Measurements from ENCODE around the gene CDC123.
A peak's percentile ranks its signal among the peaks of the same experiment; 100 is the strongest.
"Not testable (repeated sequence)": the region's sequence is repeated elsewhere in the genome, so short reads cannot be mapped to it uniquely, and the experiment has no call there.

The CDC123 gene, protein sequence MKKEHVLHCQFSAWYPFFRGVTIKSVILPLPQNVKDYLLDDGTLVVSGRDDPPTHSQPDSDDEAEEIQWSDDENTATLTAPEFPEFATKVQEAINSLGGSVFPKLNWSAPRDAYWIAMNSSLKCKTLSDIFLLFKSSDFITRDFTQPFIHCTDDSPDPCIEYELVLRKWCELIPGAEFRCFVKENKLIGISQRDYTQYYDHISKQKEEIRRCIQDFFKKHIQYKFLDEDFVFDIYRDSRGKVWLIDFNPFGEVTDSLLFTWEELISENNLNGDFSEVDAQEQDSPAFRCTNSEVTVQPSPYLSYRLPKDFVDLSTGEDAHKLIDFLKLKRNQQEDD

DNA sequence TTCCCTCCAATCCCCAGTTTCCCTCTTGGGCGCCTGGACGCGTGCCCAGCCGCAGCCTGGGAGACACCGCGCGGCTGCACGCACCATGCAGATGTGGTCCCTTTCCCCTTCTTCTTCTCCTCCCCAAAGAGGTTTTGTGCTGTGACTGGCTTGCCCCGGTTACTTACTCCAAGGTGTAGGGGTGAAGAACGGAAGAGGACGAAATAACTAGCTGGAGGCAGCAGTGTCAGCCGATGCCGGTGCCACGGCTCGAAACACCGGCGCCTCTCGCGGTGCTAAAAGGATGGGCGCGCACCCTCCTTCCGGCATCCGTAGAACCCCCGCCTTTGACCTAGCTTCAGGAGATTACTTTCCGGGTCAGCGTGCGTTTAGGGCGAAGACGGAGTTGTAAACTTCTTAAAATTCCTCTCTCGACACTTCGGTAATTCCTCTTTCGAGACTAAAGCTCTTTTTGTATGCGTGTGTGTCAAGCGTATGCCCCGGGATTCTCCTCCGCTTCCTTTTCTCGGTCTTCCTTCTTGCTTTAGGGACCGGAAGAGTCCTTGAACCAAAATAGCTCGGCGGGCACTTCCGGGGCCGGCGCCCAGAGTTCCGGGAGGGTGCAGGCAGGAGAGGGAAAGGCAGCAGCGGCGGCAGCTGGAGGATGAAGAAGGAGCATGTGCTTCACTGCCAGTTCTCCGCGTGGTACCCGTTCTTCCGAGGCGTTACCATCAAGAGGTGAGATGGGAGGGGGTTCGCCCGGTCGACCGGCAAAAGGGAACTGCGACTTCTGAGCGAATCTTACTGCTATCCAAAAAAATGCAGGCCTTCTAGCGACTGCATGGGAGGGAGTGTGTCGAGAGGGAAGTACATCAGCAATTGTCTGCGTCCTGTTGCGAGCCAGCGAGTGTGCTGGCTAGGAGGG lies at the start of gene CDC123, which contains the start of gene NUDT5:
Gene CDC123 (plus strand): TSS at position 586 of the 904 bp plus-strand sequence. CDS start 58 bp downstream, at position 644.
Gene NUDT5 (minus strand): TSS at position 289 of the 904 bp plus-strand sequence. CDS start 9,600 bp downstream, outside the sequence.
- DNase-seq (ENCODE audit: low read depth in 2 of 2) = peak; percentile 61 to 75

DNA sequence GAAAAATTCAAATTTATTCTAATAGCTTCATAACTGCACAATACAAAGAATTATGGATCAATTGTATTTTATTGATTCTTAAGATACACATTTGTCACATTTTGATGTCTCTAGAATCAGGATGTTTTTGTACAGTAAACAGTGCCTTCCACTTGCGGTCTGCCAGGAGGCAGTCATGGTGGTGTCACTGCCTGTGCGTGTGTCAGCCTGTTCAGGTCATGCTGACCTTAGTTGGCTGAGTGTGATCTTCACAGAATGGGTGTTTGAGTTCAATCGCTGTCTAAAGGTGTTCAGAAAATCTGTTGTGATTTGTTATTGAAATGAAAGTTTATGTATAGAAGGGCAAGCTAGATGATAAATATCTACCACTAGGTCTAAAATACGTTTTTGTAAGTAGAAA lies 45.8 kb upstream of the CDC123 start:
- no peak for DNase-seq (ENCODE audit: low read depth in 2 of 2)

DNA sequence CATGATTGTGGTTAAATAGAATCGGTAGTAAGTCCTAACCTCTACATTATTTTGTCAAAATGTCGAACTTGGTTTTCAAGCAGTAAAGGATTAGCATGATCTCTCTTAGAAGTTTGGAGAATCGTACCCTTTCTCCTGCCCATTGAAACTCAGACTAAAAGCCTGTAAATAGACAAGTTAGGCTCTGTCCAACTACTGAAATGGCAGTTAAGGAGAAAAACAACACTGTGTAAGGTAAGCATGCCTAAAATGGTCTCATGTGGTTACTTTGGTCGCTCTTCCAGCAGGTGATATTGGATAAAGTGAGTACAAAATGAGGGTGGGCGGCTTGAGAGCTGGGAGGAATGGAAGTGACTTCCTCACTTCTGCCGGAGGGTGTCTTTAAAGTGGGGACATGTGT lies 41.5 kb upstream of the CDC123 start:
- DNase-seq (ENCODE audit: low read depth in 2 of 2) = no peak

DNA sequence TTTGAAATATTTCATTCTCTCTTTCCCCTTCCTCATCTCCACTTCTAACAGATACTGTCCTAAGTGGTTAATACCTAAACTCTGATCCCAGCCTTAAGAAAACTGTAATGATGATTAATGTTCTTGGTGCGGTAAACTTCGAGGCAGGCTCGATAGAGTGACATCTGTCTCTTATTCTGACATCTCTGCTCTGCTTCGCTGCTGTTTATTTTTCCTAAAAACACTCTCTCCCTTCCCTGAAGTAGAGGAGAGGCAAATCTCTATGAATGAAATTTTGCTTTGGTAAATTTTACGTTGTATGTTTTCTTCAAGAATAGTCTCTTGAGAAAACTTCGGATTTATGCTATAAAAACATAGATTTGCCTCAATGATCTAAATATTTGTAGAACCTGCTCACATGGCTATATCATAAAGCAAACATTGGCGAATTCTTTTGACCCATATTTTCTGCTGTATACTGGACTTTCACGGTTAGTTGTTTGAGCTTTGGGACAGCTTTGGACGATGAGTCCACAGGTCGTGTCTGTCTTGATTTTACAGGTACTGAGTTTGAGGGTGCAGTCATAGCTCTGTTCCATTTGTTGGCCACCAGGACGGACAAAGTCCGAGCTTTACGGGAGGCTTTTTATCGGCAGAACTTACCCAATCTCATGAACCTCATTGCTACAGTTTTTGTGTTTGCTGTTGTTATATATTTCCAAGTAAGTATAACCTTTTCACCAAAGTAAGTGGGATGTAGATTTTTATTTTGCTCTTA lies 39.4 kb upstream of the CDC123 start:
- DNase-seq (ENCODE audit: low read depth in 2 of 2) = no peak

DNA sequence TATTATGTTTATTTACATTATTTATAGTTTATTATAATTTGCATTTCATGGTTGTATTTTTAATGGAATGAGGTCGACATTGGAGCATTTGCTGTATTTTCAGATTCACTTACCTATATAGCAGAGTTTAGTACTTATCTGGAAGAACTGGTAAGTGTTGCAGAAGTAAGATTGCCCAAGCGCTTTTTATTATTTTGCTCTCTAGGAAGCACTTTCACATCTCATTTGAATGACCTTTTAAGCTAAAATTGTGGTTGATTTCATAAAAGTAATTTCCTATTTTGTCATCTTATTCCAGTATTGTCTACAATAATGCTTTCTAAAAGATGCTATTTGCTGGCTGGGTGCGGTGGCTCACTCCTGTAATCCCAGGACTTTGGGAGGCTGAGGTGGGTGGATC lies 37.9 kb upstream of the CDC123 start:
- no peak for DNase-seq (ENCODE audit: low read depth in 2 of 2)

DNA sequence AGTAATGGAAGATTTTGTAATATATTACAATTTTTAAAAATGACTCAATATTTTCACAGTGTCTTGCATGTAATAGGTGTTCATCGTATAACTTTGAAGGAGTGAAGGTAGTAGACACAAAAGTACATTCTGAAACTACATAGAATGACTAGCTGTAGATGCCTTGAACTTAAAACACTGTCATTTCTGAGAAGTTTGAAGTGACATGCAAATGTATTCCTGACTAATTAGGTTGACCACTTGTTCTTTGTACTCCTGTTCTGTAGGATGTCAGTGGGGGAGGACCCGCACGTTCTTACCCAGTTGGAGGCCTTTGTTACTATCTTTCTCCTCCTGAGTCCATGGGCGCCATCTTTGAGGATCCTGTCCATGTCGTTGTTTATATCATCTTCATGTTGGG lies 35.3 kb upstream of the CDC123 start:
- no peak for DNase-seq (ENCODE audit: low read depth in 2 of 2)

DNA sequence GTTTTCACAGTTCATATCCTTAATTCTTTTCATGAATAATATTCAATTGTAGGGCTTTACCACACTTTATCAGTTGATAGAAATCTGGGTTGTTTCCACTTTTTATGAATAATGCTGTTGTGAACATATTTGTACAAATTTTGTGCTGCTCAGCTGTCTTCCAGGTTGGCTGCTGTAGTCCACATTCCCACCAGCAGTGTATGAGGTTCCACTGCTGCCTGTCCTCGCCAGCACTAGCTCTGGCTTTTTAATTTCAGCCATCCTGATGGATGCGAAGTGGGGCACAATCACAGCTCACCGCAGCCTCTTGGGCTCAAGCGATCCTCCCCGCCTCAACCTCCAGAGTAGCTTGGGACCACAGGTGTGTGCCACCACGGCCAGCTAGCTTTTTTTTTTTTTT lies 33.1 kb upstream of the CDC123 start:
- DNase-seq (ENCODE audit: low read depth in 2 of 2) = no peak

DNA sequence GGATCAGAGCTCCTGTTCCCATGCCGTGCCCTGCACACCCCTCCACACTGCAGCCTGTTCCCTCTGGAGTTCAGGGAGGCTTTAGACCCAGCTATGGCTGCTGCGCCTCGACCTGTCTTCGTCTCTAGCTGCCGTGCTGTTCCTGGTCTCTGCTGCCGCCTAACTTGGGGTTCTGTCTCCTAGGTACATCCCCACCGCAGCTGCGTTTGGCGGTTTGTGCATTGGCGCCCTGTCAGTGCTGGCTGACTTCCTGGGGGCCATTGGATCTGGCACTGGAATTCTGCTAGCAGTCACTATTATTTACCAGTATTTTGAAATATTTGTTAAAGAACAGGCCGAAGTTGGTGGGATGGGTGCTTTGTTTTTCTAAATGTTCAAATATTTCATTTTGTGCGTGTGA lies 31.9 kb upstream of the CDC123 start:
- no peak for DNase-seq (ENCODE audit: low read depth in 2 of 2)

DNA sequence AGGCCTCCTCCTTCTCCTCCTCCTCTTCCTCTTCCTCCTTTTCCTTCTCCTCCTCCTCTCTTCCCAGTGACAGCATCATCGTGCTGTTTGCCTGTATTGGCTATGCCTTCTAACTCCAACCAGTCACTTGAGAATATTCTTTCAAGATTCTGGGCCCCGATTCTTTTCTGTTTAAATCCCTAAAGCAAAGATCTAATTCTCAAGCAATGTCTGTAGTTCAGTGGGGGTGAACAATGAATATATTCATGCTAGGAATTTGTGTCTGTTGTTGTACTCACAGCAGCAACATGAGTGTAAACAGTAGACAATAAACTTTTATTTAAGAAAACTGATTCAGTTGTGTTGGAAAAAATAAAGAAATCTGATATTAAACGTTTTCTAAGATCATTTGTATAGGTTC lies 31.0 kb upstream of the CDC123 start:
- DNase-seq (ENCODE audit: low read depth in 2 of 2) = no peak

DNA sequence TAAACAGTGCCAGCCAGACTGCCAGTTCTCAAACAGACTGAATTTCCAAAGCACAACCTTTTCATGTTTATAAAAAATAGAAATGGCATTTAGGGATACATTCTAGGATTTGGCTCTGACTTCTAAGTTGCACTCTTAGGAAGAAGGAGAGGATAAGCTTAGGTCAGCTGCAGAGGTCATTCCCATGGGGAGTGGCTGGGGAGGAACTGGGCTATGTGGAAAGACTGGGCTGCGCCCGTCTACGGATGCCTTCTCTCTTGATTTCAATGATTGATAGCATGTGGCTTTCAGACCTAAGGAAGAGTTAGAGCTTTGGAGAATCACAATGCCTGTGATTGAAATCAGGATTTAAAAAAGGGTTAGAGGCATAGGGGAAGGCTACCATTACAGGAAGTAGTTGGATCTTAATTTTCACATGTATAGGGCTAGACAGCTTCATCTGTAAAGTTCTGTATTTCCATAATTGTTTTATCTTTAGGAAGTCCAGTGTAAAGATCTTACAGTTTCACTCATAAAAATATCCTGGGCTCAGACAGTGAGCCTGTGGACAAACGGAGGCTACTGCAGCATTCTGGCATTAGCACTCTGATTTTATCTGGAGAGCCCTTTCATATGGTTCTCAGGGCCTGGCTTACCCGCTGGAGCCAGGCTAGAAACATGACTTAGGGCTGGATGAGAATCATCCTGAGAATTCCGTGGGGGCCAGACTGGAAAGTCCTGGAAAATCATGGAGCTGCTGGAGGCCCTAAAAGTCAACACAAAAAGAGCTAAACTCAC lies 29.8 kb upstream of the CDC123 start:
- no peak for DNase-seq (ENCODE audit: low read depth in 2 of 2)

DNA sequence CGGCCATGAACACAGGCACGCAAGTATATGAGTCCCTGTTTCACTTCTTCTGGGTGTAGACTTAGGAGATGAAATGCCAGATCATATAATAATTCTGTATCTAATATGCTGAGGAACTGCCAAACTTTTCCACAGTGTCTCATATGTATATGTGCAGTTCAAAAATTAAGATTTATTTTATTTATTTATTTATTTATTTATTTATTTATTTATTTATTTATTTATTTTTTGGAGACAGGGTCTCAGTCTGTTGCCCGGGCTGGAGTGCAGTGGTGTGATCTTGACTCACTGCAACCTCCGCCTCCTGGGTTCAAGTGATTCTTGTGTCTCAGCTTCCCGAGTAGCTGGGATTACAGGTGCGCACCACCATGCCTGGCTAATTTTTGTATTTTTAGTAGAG lies 24.5 kb upstream of the CDC123 start:
- DNase-seq (ENCODE audit: low read depth in 2 of 2) = not testable (repeated sequence)

DNA sequence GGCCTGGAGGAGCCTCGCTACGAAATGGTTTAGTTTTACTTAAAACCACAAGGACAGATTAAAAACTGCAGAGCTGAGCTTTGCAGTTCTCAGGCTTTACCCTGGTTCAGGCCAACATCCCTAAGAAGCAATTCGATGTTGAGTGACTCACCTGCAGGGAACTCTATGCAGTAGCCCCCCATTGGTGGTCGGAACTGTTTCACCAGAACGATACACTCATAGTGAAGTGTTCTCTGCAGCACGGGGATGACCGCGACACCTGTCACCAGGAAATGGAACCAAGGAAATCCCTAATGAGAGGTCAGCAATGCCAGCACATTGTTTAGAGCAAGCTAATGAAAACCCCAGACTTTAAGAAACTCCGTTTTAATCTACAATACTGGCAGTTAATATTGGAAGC lies 18.3 kb upstream of the CDC123 start:
- no peak for DNase-seq (ENCODE audit: low read depth in 2 of 2)

DNA sequence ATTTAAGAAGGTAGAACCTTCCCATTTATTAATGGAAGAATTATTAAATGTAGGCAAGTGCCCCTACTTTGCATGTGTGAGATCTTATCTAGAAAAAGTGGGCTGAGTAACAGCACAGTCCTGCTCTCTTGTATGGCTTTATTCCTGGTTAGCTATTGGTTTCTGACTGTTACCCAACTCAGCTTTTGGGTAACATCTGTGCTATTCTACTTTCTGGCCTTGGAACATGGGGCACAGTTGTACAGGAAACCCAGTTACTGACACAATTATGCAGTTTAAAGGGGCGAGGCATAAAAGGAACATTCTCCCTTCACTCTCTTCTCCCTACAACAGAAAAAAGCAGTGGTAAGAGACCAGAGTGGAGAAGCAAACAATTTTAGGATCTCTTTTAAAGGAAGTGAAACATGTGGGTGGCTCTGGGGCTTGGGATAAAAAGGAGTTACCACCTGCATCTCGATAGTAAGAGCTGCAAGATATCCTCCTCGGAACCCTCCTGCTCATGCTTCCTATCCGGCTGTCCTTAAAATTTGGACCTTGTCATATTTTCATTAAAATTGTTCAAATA lies 16.3 kb upstream of the CDC123 start:
- no peak for DNase-seq (ENCODE audit: low read depth in 2 of 2)

DNA sequence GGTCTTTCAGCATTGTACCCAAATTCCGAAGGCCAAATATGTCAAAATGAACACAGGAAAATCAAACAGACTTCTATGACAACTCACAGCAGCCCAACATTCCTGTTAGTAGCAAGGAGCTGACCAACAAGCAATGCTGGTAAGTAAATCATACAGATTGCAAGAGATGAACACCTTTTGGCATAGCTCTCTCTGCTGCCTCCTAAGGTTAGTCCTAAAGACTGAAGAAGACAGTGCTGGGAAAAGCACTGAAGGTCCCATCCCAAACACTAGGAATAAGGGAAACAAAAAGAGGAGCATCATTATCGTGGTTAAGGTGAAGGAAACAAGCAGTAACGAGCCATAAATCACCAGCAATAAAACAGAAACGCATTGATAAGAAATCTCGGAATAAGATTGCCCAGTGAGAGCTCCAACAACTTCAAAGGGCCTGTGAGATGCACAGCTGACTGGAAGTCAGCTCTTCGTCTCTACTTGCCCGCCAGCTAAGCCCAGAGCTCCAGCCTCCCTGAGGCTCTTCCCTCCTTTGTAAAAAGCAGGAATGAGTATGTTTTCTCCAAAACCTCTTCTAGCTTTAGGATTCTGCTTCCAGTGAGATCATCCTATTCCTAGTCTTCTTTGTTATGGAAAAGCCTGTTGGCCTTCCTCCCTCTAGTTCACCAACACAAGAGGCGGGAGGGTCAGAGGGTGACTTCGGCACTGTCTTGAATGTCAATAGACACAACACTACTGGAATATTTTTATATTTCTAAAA lies 15.6 kb upstream of the CDC123 start:
- DNase-seq (ENCODE audit: low read depth in 2 of 2) = no peak

DNA sequence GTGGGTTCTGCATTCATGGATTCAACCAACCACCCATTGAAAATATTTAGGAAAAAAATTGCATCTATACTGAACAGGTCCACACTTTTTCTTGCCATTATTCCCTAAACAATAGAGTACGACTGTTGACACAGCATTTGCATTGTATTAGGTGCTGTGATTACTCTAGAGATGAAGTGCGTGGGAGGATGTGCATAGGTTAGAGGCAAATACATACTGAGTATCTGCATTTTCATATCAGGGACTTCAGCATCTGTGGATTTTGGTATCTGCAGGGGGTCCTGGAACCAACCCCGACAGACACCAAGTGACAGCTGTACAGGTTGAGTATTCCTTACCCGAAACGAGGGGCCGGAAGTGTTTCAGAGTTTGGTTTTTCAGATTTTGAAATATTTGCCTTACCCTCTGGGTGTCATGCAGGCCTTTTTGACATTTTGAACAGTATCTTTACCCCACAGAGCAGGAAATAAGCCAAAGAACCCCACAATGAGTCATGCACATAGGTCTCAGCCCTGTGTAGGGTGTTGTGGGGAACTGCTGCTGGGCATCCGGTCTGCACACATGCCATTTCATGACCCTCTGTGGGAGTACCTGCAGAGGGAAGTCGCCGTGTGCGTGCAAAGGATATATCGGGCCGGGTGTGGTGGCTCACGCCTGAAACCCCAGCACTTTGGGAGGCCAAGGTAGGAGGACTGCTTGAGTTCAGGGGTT lies 14.8 kb upstream of the CDC123 start:
- peak; percentile 66 to 70 for DNase-seq (ENCODE audit: low read depth in 2 of 2)

DNA sequence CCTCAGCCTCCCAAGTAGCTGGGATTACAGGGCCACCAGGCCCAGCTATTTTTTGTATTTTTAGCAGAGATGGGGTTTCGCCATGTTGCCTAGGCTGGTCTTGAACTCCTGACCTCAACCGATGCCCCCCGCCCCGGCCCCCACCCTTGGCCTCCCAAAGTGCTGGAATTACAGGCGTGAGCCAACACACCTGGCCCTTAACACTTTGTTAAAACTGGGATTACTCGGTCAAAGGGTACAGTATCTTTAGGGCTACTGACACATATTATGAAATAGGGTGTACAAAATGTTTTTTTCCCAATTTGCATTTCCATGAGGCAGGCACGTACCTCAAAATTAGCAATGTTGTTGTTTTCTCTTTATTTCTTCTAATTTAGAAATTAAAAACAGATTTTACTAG lies 11.8 kb upstream of the CDC123 start:
- DNase-seq (ENCODE audit: low read depth in 2 of 2) = no peak

DNA sequence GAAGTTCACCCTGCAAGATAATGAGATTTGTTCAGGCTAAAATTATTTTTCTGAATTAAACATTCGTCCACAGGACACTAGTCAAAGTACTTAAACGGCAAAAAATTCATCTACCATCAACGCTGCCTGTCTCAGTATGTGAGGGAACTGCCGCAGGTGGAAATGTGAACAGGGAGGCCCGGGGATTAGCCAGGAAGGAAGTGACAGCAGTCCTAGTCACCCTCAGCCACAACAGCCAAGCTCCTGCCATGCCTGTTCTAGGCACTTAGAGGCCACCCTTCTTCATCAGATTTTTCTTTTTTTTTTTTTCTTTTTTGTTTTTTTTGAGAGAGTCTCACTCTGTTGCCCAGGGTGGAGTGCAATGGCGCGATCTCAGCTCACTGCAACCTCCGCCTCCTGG lies 9.7 kb upstream of the CDC123 start:
- DNase-seq (ENCODE audit: low read depth in 2 of 2) = no peak

DNA sequence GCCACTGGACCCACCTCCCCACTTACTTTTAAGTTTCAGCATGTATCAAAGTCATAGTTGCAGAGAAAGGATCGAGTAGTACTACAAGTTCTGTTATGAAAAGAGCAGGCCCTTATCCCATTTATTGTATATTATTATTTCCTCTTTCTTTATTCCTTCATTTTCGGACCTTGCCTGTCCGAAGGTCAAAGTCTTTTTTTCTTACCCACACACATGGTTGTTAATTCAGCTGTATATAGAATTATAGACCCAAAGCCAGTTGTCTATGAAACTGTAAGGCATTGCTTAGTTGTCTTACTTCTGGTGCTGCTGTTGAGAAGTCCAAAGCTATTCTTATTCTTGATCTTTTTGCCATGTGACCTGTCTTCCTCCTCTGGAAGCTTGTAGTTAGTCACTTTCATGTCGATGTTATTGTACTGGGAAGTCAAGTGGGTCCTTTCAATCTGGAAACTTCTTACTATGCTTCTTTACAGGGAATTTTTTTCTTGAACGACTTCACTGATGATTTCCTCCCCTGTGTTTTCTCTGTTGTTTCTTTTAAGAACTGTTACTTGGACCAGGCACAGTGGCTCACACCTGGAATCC lies 8.6 kb upstream of the CDC123 start:
- DNase-seq (ENCODE audit: low read depth in 2 of 2) = no peak

DNA sequence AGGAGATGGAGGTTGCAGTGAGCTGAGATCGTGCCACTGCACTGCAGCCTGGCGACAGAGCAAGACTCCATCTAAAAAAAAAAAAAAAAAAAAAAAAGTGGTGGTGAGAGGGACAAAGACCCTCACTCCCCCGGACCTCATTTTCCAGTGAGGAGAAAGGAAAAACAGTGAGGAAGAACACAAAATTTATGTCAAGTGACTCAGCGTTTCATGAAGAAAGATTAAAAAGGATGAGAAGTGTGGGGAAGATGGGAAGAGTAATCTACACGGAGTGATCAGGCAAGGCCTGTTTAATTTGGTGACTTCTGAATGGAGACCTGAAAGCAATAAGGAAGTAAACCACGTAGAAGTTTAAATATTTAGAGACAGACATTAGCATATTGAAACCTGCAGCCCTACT lies 7.3 kb upstream of the CDC123 start:
- no peak for DNase-seq (ENCODE audit: low read depth in 2 of 2)
